BJ (cell line): Measurements from ENCODE around the gene FOXC2. TPM values are rescaled to one million over a fixed set of nuclear protein-coding genes. Genes with fewer than 3 reads are reported as not detected.

Experiments
- CTCF ChIA-PET: fragments of 350-600 bp; formaldehyde crosslinking; extraction: SDS; loops from one replicate; lab custom pipeline; 2021; ENCODE audit warnings: antibody characterized with exemption, inconsistent platforms; lab: Yijun Ruan, JAX
- POLR2A ChIA-PET: fragments of 300-600 bp; sonication (Branson Sonifier 250); formaldehyde crosslinking; extraction: SDS; loops from one replicate; lab custom pipeline; 2021; ENCODE audit warnings: antibody characterized with exemption; lab: Charles Lee
- DNase-seq: peaks from one replicate; pipeline ENCODE4 v3.0.0-alpha.2; 2011; ENCODE audit warnings: low read depth
- H3K27me3 ChIP-seq: 2 replicates; pipeline ENCODE4 v1.6.0; 2011; ENCODE audit warnings: low read length; ENCODE audit not compliant: control insufficient read depth, insufficient read depth
- H3K36me3 ChIP-seq: 2 replicates; pipeline ENCODE4 v1.5.1; 2011; ENCODE audit warnings: low read length; ENCODE audit not compliant: control insufficient read depth, insufficient read depth
- H3K4me3 ChIP-seq: 2 replicates; pipeline ENCODE4 v1.5.1; 2011; ENCODE audit warnings: low read depth, mild to moderate bottlenecking, control low read depth, low read length
- CTCF ChIP-seq: IDR thresholded peaks from 2 replicates; pipeline ENCODE4 v1.5.1; 2011; ENCODE audit warnings: low read depth, mild to moderate bottlenecking, control low read depth, inconsistent platforms, low read length, moderate library complexity; ENCODE audit not compliant: insufficient read depth
- polyA plus RNA-seq: library from polyadenylated mRNA; depleted of rRNA; stranded (reverse); fragments of >200 nt; gene quantifications from 2 replicates; pipeline ENCODE4 v1.2.3, GENCODE V29; 2011

FOXC2 gene
- polyA plus RNA-seq, 1 experiment, result 0.63 TPM

DNA sequence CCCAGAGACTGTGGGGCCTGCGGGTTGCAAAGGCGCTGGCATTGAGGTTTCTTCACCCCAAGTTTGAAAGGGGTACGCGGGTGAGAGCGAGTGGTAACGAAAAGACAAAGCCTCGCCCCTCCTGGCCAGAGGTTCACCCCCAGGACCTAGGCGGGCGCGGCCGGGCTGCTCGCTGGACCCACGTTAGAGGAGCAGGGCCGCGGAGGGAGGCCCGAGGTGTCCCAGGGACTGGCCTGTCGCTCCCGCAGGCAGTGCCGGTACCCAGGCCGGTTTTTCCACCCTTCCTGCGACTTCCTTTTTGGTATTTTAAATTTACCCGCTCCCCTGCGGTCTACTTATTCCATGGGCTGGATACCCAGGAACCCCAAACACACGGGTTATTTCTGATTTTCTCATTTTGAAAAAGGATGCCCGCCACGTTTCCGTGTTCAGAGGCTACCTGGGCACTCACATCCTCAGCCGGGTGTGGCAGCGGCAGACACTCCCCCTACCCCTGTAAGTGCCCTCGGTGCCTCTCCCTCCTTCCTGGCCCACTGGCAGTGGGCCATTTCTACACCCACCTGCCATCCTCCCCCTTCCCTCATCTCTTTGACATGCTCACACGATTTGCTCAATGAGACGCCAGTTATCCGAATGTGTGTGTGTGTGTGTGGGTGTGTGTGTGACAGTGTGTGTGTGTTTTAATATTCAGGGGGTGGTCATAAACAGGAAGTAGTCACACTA lies 10.1 kb downstream of the FOXC2 start:
- DNase-seq, result no peak
- TF ChIP-seq CTCF, result no peak
- ChIA-PET POLR2A (interaction anchor here (0.7 to 1.1 kb wide), 4 partner anchors 9 to 278 kb away, joined by 3 to 23 read pairs (median 16); no protein-coding TSS in a partner anchor), CTCF (interaction anchor here (0.6 to 3.0 kb wide), 16 partner anchors 9 to 1223 kb away, joined by 3 to 19 read pairs (median 4); no protein-coding TSS in a partner anchor)
- Histone ChIP-seq H3K27me3 (no peaks in the 10 kb centered on the region), H3K36me3 (no peaks in the 10 kb centered on the region), H3K4me3 (peak overlapping the region; percentile 48)

GRCh38 chr16:86577314-86577971 lies 10.8 kb downstream of the FOXC2 start:
- ChIA-PET CTCF (interaction anchor here (1.0 to 3.1 kb wide), 6 partner anchors 9 to 485 kb away, joined by 3 to 16 read pairs (median 4); no protein-coding TSS in a partner anchor), POLR2A (no interaction called here)
- Histone ChIP-seq H3K36me3 (no peaks in the 10 kb centered on the region), H3K27me3 (no peaks in the 10 kb centered on the region), H3K4me3 (no peak overlapping the region)
- no peak for DNase-seq
- TF ChIP-seq CTCF, result no peak

- POLR2A ChIA-PET, result interaction anchor here (1.1 kb wide), 1 partner anchor 16 kb away, joined by 4 read pairs; no protein-coding TSS in a partner anchor
- Histone ChIP-seq H3K27me3 (no peaks in the 10 kb centered on the region), H3K4me3 (peak within 1 kb of the TSS; percentile 43), H3K36me3 (no peaks in the 10 kb centered on the region)
- DNase-seq, result no peak
- TF ChIP-seq CTCF, result no peak
- CTCF ChIA-PET, result interaction anchor here (1.0 to 3.1 kb wide), 7 partner anchors 8 to 484 kb away, joined by 3 to 16 read pairs (median 4); no protein-coding TSS in a partner anchor
Observed at GRCh38 chr16:86578061-86578599, 11.5 kb downstream of the FOXC2 start, which contains the start of gene FOXL1. TSS of gene FOXL1 (plus strand) at chr16:86578549. CDS start at chr16:86578724, 175 bp downstream.

DNA sequence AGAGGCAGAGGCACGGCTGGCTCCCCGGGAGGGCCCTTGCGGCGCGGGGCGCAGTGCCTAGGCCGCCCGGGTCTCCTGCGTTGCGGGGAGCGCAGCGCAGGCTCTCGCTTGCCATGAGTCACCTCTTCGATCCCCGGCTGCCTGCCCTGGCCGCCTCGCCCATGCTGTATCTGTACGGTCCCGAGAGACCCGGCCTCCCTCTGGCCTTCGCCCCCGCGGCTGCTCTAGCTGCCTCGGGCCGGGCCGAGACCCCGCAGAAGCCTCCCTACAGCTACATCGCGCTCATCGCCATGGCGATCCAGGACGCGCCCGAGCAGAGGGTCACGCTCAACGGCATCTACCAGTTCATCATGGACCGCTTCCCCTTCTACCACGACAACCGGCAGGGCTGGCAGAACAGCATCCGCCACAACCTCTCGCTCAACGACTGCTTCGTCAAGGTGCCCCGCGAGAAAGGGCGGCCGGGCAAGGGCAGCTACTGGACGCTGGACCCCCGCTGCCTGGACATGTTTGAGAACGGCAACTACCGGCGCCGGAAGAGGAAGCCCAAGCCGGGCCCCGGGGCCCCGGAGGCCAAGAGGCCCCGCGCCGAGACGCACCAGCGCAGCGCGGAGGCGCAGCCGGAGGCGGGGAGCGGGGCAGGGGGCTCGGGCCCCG lies 12.1 kb downstream of the FOXC2 start:
- POLR2A ChIA-PET, result interaction anchor here (0.6 to 1.1 kb wide), 2 partner anchors 15 to 173 kb away, joined by 4 read pairs; no protein-coding TSS in a partner anchor
- CTCF ChIA-PET, result interaction anchor here (0.6 to 3.1 kb wide), 6 partner anchors 7 to 483 kb away, joined by 3 to 16 read pairs (median 4); no protein-coding TSS in a partner anchor
- Histone ChIP-seq H3K27me3 (no peaks in the 10 kb centered on the region), H3K36me3 (no peaks in the 10 kb centered on the region), H3K4me3 (peak overlapping the region; percentile 43)
- no peak for TF ChIP-seq CTCF
- no peak for DNase-seq
